Panc1 (cell line): ENCODE results near the gene FIBIN. TPM values are rescaled to one million over a fixed set of nuclear protein-coding genes. Genes with fewer than 3 reads are reported as not detected.

Experiments used
- ATAC-seq: fragments of 200-7000 bp; cut with Tn5 transposase; 2 replicates; pipeline ENCODE4 v1.9.1; 2020; ENCODE audit warnings: mild to moderate bottlenecking, moderate library complexity
- BruUV-seq: library from RNA; stranded (reverse); fragments of 400-500 nt; replicated peaks from 2 replicates; lab custom pipeline; 2021; lab: Mats Ljungman, UMichigan
- CTCF ChIA-PET: fragments of 300-600 bp; sonication (Branson Sonifier 250); formaldehyde crosslinking; loops from one replicate; lab custom pipeline; 2022; ENCODE audit warnings: antibody characterized with exemption; lab: Charles Lee
- POLR2A ChIA-PET: fragments of 300-600 bp; sonication (Branson Sonifier 250); formaldehyde crosslinking; loops from one replicate; lab custom pipeline; 2022; ENCODE audit warnings: antibody characterized with exemption; lab: Charles Lee
- DNase-seq: peaks from one replicate; pipeline ENCODE4 v3.0.0-alpha.2; 2010; ENCODE audit warnings: low read depth, low spot score
- H3K27ac ChIP-seq: 2 replicates; pipeline ENCODE4 v1.5.1; 2011; ENCODE audit warnings: mild to moderate bottlenecking, low read length, inconsistent platforms
- H3K27me3 ChIP-seq: fragments of 200-500 bp; sonication (Bioruptor generic); 2 replicates; pipeline ENCODE4 v1.6.0; 2014; ENCODE audit warnings: low read length, inconsistent platforms; ENCODE audit not compliant: control insufficient read depth, insufficient read depth
- H3K36me3 ChIP-seq: fragments of 200-500 bp; sonication (Bioruptor generic); 2 replicates; pipeline ENCODE4 v1.5.1; 2014; ENCODE audit warnings: inconsistent platforms, mild to moderate bottlenecking, low read length, moderate library complexity; ENCODE audit not compliant: control insufficient read depth, insufficient read depth
- H3K4me1 ChIP-seq: 2 replicates; pipeline ENCODE4 v1.5.1; 2011; ENCODE audit warnings: inconsistent platforms, mild to moderate bottlenecking, low read length, moderate library complexity; ENCODE audit not compliant: control insufficient read depth, insufficient read depth
- H3K4me3 ChIP-seq, 2 experiments: 2 replicates each; pipeline ENCODE4 v1.5.1; 2011 to 2012; ENCODE audit warnings: low read depth in 2 of 2, low read length in 2 of 2, mild to moderate bottlenecking in 2 of 2, inconsistent platforms in 1 of 2, moderate library complexity in 1 of 2
- H3K9me3 ChIP-seq: fragments of 200-500 bp; sonication (Bioruptor generic); 2 replicates; pipeline ENCODE4 v1.5.1; 2014; ENCODE audit warnings: low read depth, mild to moderate bottlenecking, inconsistent platforms, low read length, moderate library complexity; ENCODE audit not compliant: control insufficient read depth, insufficient read depth
- POLR2AphosphoS5 ChIP-seq: IDR thresholded peaks from 2 replicates; pipeline ENCODE4 v1.6.1; 2012; ENCODE audit warnings: mild to moderate bottlenecking, low read depth, low read length, moderate library complexity
- REST ChIP-seq, 2 experiments: IDR thresholded peaks; 2 replicates each; pipeline ENCODE4 v1.6.1; 2011 to 2012; ENCODE audit warnings: low read depth in 2 of 2, control low read depth in 1 of 2, low read length in 1 of 2, mild to moderate bottlenecking in 1 of 2, moderate library complexity in 1 of 2; ENCODE audit not compliant: insufficient read depth in 1 of 2
- SIN3A ChIP-seq: IDR thresholded peaks from 2 replicates; pipeline ENCODE4 v1.6.1; 2012; ENCODE audit warnings: low read depth, mild to moderate bottlenecking, low read length, moderate library complexity, borderline replicate concordance; ENCODE audit not compliant: insufficient read depth
- TCF7L2 ChIP-seq: IDR thresholded peaks from 2 replicates; pipeline ENCODE4 v1.6.1; 2011; ENCODE audit warnings: mild to moderate bottlenecking, low read depth, low read length, inconsistent platforms
- in situ Hi-C: cut with HindIII; loops from 2 replicates; pipeline ENCODE4 v1.10.0; 2016; ENCODE audit warnings: low sequenced_read_pairs, low pct_unique_long_range_greater_than_20kb
- intact Hi-C: fragments of 100-400 bp; cut with micrococcal nuclease; formaldehyde crosslinking; loops from one replicate; pipeline ENCODE4 v1.10.0; 2022; ENCODE audit not compliant: unreplicated experiment
- total RNA-seq: library from RNA; stranded (reverse); gene quantifications from one replicate; pipeline ENCODE4 v1.2.1, GENCODE V29; 2021; ENCODE audit not compliant: unreplicated experiment
- TF ChIP-seq, protein P1 (sequence below): fragments of 450-650 bp; IDR thresholded peaks from 2 replicates; pipeline ENCODE4 v1.5.1; 2017; ENCODE audit warnings: mild to moderate bottlenecking

Gene FIBIN
- total RNA-seq, 1 experiment from 2014 or later = not detected

- no peaks in the 10 kb centered on the region for H3K27me3 ChIP-seq
- no peaks in the 10 kb centered on the region for H3K4me1 ChIP-seq
- no peaks in the 10 kb centered on the region for H3K9me3 ChIP-seq
- ATAC-seq = no peak
- ChIA-PET CTCF (no interaction called here), POLR2A (no interaction called here)
- no peak overlapping the region for H3K27ac ChIP-seq
- no peak for DNase-seq
- in situ Hi-C loops (no loop called here), intact Hi-C loops (no loop called here)
- TF ChIP-seq SIN3A (no peak), POLR2AphosphoS5 (no peak), TCF7L2 (no peak), REST (IDR thresholded peaks at IDR 0.05; ENCODE audit: insufficient read depth in 1 of 2, low read depth in 2 of 2, low read length in 1 of 2) (no peak)
- TF ChIP-seq, protein P1, sequence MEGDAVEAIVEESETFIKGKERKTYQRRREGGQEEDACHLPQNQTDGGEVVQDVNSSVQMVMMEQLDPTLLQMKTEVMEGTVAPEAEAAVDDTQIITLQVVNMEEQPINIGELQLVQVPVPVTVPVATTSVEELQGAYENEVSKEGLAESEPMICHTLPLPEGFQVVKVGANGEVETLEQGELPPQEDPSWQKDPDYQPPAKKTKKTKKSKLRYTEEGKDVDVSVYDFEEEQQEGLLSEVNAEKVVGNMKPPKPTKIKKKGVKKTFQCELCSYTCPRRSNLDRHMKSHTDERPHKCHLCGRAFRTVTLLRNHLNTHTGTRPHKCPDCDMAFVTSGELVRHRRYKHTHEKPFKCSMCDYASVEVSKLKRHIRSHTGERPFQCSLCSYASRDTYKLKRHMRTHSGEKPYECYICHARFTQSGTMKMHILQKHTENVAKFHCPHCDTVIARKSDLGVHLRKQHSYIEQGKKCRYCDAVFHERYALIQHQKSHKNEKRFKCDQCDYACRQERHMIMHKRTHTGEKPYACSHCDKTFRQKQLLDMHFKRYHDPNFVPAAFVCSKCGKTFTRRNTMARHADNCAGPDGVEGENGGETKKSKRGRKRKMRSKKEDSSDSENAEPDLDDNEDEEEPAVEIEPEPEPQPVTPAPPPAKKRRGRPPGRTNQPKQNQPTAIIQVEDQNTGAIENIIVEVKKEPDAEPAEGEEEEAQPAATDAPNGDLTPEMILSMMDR = no peak
- no peaks in the 10 kb centered on the region for H3K36me3 ChIP-seq
- BruUV-seq = no TSS peak
- no peak overlapping the region for H3K4me3 ChIP-seq
Measured at GRCh38 chr11:26958702-26959049, 35.2 kb upstream of the FIBIN start.

DNA sequence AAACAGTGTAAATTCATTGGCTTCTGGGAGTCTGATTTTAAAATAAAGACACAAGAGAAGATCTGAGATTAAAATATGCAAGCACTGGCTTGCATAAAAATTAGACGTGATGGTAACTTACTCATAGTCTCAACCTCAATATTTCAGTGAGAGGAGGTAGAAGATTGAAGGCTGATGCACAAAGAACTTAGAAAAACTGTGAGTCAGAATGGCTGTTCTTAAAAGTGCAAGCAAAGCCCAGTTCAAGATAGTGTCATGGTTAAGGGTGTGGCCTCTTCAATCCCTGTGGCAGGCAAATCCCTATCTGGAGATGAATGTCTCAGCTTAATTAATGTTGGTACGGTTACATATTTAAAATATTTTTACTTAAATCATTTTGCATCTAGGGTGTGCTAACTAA is 33.6 kb upstream of the FIBIN start:
- Histone ChIP-seq H3K4me3 (no peak overlapping the region), H3K36me3 (no peaks in the 10 kb centered on the region), H3K27ac (no peak overlapping the region), H3K9me3 (no peaks in the 10 kb centered on the region), H3K27me3 (no peaks in the 10 kb centered on the region), H3K4me1 (no peaks in the 10 kb centered on the region)
- no peak for ATAC-seq
- in situ Hi-C loops = no loop called here
- ChIA-PET POLR2A (no interaction called here), CTCF (no interaction called here)
- no TSS peak for BruUV-seq
- intact Hi-C loops = no loop called here
- no peak for DNase-seq
- no peak for TF ChIP-seq SIN3A
- TF ChIP-seq POLR2AphosphoS5 = no peak
- TF ChIP-seq, protein P1 = no peak
- TF ChIP-seq REST (IDR thresholded peaks at IDR 0.05; ENCODE audit: insufficient read depth in 1 of 2, low read depth in 2 of 2, low read length in 1 of 2) = no peak
- TF ChIP-seq TCF7L2 = no peak
